ENCODE results near the gene GMIP.
A peak's percentile ranks its signal among the peaks of the same experiment; 100 is the strongest.

Gene GMIP

DNA sequence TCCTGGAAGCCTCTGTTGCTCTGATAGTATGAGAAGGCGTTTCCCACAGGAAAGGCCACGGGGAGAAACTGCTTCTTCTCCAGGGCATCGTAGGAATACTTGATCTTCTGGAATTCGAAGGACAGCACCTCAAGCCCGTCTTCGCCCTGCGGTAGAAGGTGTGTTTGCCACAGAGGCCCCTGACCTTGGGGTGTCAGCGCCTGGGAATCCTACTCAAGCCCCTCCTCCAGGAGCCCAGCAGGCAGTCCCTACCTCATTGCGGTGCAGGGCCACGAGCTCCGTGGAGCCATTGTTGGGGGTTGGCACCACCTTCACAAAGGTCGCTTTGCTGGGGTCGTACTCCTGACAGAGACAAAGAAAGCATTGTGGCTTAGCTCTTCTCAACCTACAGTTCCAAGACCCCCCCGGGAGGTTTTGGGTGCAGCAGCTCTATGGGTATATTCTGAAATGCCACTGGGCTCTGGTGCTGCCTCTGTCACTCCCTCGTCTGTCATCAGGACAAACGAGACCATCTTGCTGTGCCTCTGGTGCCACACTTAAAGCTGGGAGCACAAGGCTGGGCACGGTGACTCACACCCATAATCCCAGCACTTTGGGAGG is 16.3 kb upstream of the GMIP start:
- H3K4me1 ChIP-seq: peaks cover 45% of the 10 kb centered on the region
- no peaks in the 10 kb centered on the region for H3K9me3 ChIP-seq
- H3K27me3 ChIP-seq: no peaks in the 10 kb centered on the region
- H4K20me1 ChIP-seq: peaks cover 66% of the 10 kb centered on the region
- H3K4me2 ChIP-seq: no peak overlapping the region
- no peak overlapping the region for H3K4me3 ChIP-seq
- peaks cover 67% of the 10 kb centered on the region for H3K36me3 ChIP-seq
- H3K27ac ChIP-seq: no peak overlapping the region
- TF ChIP-seq Cebpa-rat (IDR thresholded peaks at IDR 0.05): no peak
- no peak overlapping the region for H3K9ac ChIP-seq

DNA sequence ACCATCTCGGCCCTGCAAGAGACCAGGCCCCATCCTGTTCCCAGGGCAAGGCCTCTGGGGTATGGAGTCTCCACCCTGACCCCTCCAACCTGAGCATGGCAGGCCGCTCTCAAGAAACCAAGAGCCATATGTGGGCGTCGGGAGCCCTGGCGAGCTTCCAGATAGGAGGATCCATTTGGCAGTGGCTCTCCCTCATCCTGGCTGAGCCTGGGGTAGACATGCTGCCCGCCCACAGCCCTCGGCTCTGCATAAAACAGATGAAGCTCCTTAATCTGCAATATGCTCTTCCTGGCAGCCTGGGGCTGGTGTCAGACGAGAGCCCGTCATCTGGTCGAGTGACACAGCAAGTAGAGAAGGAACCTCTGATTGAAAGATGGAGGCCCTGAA is 13.9 kb upstream of the GMIP start:
- Histone ChIP-seq H3K4me2 (peak overlapping the region; percentile 61), H3K36me3 (peaks cover 90% of the 10 kb centered on the region)

DNA sequence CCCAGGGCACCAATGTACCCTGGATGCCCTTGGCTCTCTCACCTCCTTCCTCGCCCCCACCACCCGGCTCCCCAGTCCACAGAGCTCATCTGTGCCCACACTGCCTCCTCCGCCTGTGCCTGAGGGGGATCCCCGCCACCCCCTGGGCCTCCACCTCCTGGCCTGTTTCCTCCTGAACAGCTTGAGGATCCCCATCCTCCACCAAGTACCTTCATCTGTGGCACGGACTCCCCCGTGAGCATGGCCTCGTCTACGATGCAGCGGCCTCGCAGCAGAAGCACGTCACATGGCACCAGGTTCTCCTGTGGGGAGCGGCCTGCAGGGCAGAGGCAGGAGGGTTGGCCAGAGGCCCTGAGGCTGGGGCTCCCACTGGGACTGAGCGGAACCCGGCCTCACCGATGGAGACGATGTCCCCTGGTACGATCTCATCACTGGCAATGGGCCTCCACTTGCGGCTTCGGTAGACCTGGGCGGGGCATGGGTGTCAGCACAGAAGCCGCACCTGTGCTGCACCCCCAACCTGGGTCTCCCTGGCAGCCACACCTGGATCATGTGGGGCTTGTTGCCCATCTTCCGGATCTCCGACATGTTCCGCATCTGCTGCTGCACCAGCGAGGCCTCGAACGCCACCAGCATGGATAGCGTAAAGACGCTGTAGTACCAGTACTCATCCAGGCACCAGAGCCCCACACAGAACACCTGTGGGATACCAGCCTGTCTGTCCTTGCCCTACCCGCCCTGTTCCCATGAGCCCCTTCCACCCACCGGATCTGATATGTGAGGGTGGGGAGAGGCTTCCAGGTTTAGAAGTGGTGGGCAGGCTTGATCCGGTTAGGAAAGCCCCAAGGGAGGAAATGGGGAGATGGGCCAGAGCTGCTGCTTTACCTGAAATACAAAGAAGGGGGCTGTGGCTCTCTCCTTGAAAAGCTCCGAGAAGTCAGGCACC is 13.3 kb upstream of the GMIP start:
- Histone ChIP-seq H3K27ac (peak overlapping the region; percentile 69), H3K4me2 (peak overlapping the region; percentile 61), H3K27me3 (no peaks in the 10 kb centered on the region), H3K9me3 (no peaks in the 10 kb centered on the region), H4K20me1 (peaks cover 62% of the 10 kb centered on the region), H3K4me1 (peaks cover 27% of the 10 kb centered on the region), H3K9ac (peak overlapping the region; percentile 48), H3K36me3 (peaks cover 97% of the 10 kb centered on the region), H3K4me3 (no peak overlapping the region)
- TF ChIP-seq Cebpa-rat (IDR thresholded peaks at IDR 0.05): no peak

More for the DNA sequence above, 13.9 kb upstream of the GMIP start:
- Histone ChIP-seq H3K27ac (peak overlapping the region; percentile 69), H4K20me1 (peaks cover 65% of the 10 kb centered on the region), H3K27me3 (no peaks in the 10 kb centered on the region), H3K4me3 (no peak overlapping the region), H3K4me1 (peaks cover 34% of the 10 kb centered on the region), H3K9ac (peak overlapping the region; percentile 48), H3K9me3 (no peaks in the 10 kb centered on the region)
- no peak for TF ChIP-seq Cebpa-rat (IDR thresholded peaks at IDR 0.05)

DNA sequence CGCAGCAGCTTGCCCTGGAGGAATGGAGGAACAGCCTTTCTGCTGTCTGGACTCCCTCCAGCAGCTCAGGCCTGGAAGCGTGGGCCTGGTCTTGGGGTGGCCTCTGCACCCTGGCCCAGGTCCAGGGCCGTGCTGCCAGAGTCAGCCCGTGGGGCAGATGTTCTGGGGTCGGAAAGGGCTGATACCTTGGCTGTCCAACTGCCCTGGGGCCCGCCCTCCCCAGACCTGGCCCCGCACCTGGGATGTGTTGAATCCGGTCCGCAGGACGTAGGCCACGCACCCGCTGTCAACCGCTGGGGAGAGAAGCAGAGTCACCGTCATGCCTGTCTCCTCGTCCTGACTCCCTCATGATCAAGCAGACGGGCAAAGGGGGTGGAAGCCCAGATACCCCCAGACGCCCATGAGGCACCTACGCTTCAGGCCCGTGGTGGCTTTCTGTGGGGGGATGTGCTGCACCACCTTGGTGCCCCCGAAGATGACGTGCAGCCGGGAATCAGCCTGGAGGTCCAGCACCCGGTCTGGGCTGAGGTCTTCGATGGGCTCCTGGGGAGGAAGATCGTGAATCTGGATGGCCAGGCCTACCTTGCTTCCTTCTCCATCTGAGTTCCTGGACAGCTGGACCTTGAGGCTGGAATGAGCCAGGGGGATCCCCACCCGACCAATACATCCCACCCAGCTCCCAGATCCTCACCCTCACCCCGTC is 12.3 kb upstream of the GMIP start:
- H3K36me3 ChIP-seq: peaks cover 98% of the 10 kb centered on the region
- H3K4me1 ChIP-seq: peaks cover 18% of the 10 kb centered on the region
- H4K20me1 ChIP-seq: peaks cover 59% of the 10 kb centered on the region
- no peak overlapping the region for H3K9ac ChIP-seq
- H3K27ac ChIP-seq: no peak overlapping the region
- no peaks in the 10 kb centered on the region for H3K9me3 ChIP-seq
- TF ChIP-seq Cebpa-rat (IDR thresholded peaks at IDR 0.05): no peak
- no peaks in the 10 kb centered on the region for H3K27me3 ChIP-seq
- H3K4me2 ChIP-seq: no peak overlapping the region
- H3K4me3 ChIP-seq: no peak overlapping the region

DNA sequence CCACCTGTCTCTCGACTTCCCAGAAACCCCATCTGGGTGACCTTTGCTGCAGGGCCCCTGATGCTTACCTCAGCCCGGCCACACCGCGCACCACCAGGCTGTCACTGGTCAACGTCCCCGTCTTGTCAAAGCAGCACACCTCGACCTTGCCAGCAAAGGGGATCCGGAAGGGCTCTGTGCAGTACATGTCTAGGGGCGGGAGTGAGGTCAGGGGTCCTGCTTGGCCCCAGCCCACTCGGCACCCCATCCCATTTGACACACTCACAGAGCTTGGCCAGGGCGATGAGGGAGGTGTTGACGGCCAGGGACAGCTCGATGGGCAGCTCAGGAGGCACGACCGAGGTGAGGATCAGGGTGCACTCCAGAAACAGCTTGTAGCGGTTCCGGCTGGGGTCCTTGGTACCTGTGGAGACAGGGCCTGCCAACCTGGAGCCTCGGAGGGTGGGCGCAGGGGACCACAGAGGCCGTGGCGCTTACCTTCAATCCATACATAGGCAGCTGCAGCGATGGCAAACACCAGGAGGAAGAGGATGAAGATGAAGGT is 11.7 kb upstream of the GMIP start:
- Histone ChIP-seq H3K27me3 (no peaks in the 10 kb centered on the region), H3K9me3 (no peaks in the 10 kb centered on the region), H3K9ac (no peak overlapping the region), H4K20me1 (peaks cover 59% of the 10 kb centered on the region), H3K4me3 (no peak overlapping the region), H3K4me2 (no peak overlapping the region), H3K27ac (no peak overlapping the region), H3K36me3 (peaks cover 100% of the 10 kb centered on the region), H3K4me1 (peaks cover 17% of the 10 kb centered on the region)
- no peak for TF ChIP-seq Cebpa-rat (IDR thresholded peaks at IDR 0.05)

DNA sequence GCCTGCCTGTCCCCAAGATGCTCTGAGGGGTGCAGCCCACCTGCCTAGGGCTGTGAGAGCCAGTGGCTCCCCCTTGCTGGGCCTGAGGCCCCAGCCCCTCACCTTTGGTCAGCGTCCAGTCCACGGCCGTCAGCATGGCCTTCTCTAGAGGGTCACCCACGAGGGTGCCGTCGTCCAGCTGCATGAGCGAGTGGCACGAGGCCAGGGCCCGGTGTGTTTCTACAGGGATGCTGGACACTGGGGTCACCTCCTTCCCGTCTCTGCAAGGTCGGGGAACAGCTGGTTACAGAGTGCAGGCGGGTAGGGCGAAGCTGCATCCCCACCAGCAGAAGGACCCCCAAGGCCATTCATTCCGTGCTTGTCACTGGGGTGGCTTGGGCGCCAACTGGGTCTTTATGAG is 11.0 kb upstream of the GMIP start:
- Histone ChIP-seq H3K27me3 (no peaks in the 10 kb centered on the region), H3K27ac (no peak overlapping the region), H3K36me3 (peaks cover 100% of the 10 kb centered on the region), H3K4me1 (peaks cover 17% of the 10 kb centered on the region), H3K9me3 (no peaks in the 10 kb centered on the region), H4K20me1 (peaks cover 60% of the 10 kb centered on the region), H3K4me2 (no peak overlapping the region), H3K9ac (no peak overlapping the region), H3K4me3 (no peak overlapping the region)
- no peak for TF ChIP-seq Cebpa-rat (IDR thresholded peaks at IDR 0.05)

DNA sequence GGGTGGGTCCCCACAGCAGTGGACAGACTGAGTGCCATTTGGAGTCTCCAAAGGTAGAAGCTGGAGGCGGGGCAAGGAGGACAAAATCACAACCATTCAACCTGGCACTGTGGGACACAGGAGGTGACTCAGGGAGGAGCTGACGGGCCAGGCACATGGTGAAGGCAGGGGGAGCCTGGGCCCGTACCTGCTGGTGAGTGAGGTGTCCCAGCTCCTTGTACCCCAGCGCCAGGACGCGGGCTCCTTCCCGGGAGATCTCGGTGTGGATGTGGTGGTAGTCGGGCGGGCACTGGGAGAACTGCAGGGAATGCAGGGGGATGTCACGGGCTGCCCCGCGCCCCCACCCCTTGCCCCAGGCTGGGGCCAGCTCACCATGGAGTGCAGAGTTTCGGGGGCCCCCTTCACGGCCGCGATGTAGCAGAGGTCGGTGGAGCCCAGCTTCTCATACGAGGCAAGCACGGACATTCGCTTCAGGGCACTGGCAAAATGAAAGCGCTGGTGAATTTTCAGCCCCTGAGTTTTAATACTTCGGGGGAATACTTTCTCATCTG is 10.2 kb upstream of the GMIP start:
- no peak for TF ChIP-seq Cebpa-rat (IDR thresholded peaks at IDR 0.05)
- peaks cover 100% of the 10 kb centered on the region for H3K36me3 ChIP-seq

DNA sequence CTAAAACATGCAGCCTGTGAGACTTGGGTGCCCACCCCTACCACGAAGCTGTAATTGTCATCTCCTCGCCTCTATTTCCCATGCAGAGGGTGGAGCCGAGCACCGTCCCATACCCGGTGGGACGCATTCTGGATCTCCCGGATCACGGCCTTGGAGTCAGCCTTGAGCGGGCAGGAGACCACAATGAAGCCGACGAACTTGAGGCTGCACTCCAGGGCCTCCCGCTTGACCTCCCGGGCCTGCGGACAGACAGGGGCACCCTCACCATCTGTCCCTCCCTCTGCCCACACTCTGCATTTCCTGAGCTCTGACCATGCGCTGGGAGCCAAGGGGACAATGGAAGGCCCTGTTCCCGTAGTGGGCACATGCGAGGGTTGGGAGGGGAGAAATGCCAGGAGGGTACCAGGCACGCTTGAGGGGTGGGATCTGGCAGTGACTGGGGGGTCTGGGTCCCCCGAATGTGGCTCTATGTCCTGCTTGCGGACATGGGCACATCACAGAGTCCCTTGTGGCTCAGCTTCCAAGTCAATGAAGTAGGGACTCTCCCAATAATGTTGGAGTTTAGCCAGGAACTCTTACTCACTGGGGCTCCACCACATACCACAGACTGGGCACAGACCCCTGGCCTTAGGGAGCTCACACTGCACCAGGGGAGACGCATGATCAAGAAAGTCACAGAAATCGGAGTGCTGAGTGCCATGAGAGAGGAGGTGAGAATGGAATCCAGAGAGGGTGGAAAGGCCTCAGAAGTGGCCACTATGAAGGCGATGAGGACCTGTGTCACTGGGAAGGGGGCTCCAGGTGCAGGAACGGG is 9.2 kb upstream of the GMIP start:
- no peak overlapping the region for H3K9ac ChIP-seq
- no peaks in the 10 kb centered on the region for H3K27me3 ChIP-seq
- no peak overlapping the region for H3K4me2 ChIP-seq
- peaks cover 10% of the 10 kb centered on the region for H3K4me1 ChIP-seq
- peaks cover 100% of the 10 kb centered on the region for H3K36me3 ChIP-seq
- peaks cover 48% of the 10 kb centered on the region for H4K20me1 ChIP-seq
- TF ChIP-seq Cebpa-rat (IDR thresholded peaks at IDR 0.05): no peak
- no peak overlapping the region for H3K4me3 ChIP-seq
- H3K27ac ChIP-seq: no peak overlapping the region
- no peaks in the 10 kb centered on the region for H3K9me3 ChIP-seq

More for the DNA sequence above, 10.2 kb upstream of the GMIP start:
- no peak overlapping the region for H3K4me2 ChIP-seq
- H4K20me1 ChIP-seq: peaks cover 58% of the 10 kb centered on the region
- H3K4me1 ChIP-seq: peaks cover 17% of the 10 kb centered on the region
- H3K4me3 ChIP-seq: no peak overlapping the region
- no peaks in the 10 kb centered on the region for H3K27me3 ChIP-seq
- no peak overlapping the region for H3K9ac ChIP-seq
- no peak overlapping the region for H3K27ac ChIP-seq
- no peaks in the 10 kb centered on the region for H3K9me3 ChIP-seq

DNA sequence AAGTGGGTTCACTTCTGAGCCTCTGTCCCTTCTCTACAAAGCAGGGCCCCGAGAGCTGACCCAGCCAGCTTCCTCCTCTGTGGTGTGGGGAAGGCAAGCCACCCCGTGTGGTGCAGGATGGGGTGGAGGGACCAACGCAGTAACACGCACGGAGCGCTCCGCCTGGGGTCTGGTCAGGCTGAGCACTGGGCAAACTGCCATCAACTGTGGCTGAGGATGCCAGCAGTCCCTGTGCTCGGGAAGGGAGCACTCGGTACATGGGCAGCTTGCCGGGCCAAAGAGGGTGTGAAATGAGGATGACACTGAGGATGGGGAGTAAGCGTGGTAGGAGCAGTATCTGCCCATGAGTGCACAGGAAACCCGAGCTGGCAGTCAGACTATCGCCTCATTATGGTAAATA is 7.6 kb upstream of the GMIP start:
- H3K9me3 ChIP-seq: no peaks in the 10 kb centered on the region
- H4K20me1 ChIP-seq: peaks cover 38% of the 10 kb centered on the region; the same call in 1 of the 2 replicates
- no peaks in the 10 kb centered on the region for H3K27me3 ChIP-seq
- H3K36me3 ChIP-seq: peaks cover 100% of the 10 kb centered on the region
- no peak overlapping the region for H3K9ac ChIP-seq
- no peak overlapping the region for H3K27ac ChIP-seq
- TF ChIP-seq Cebpa-rat (IDR thresholded peaks at IDR 0.05): no peak
- H3K4me3 ChIP-seq: no peak overlapping the region
- H3K4me2 ChIP-seq: no peak overlapping the region
- H3K4me1 ChIP-seq: no peaks in the 10 kb centered on the region
